HG03280 (cell line): ENCODE measurements around the gene SYT9.
"Not testable (repeated sequence)": the region's sequence is repeated elsewhere in the genome, so short reads cannot be mapped to it uniquely, and the experiment has no call there.

Experiments used
- ATAC-seq: cut with Tn5 transposase; IDR thresholded peaks from one replicate; pipeline ENCODE4 v1.9.1; 2021; ENCODE audit warnings: mild to moderate bottlenecking, moderate library complexity; ENCODE audit not compliant: unreplicated experiment

The SYT9 gene

GRCh38 chr11:7332962-7333361 is 81.3 kb downstream of the SYT9 start:
- ATAC-seq, result no peak

GRCh38 chr11:7335442-7335841 is 83.7 kb downstream of the SYT9 start:
- not testable (repeated sequence) for ATAC-seq

- ATAC-seq, result no peak
Observed at GRCh38 chr11:7341551-7341950, 89.8 kb downstream of the SYT9 start.

GRCh38 chr11:7347611-7348431 is 96.1 kb downstream of the SYT9 start:
- no peak for ATAC-seq

GRCh38 chr11:7348432-7349304 is 97.0 kb downstream of the SYT9 start:
- ATAC-seq, result no peak

- no peak for ATAC-seq
Observed at GRCh38 chr11:7351228-7351627, 99.5 kb downstream of the SYT9 start.

GRCh38 chr11:7353100-7353499 is 101.4 kb downstream of the SYT9 start:
- peak; percentile 59 for ATAC-seq

- no peak for ATAC-seq
Observed at GRCh38 chr11:7364660-7365059, 113.0 kb downstream of the SYT9 start.

- no peak for ATAC-seq
Observed at GRCh38 chr11:7367803-7368202, 116.1 kb downstream of the SYT9 start.

- no peak for ATAC-seq
Observed at GRCh38 chr11:7376386-7376785, 124.7 kb downstream of the SYT9 start.

GRCh38 chr11:7381937-7382336 is 130.2 kb downstream of the SYT9 start:
- peak; percentile 50 for ATAC-seq

GRCh38 chr11:7383406-7383805 is 131.7 kb downstream of the SYT9 start:
- no peak for ATAC-seq

GRCh38 chr11:7384691-7385090 is 133.0 kb downstream of the SYT9 start:
- no peak for ATAC-seq

- ATAC-seq, result no peak
Observed at GRCh38 chr11:7385532-7385931, 133.8 kb downstream of the SYT9 start.

- no peak for ATAC-seq
Observed at GRCh38 chr11:7413961-7414915, 162.5 kb downstream of the SYT9 start.

GRCh38 chr11:7414973-7415817 is 163.5 kb downstream of the SYT9 start:
- ATAC-seq, result no peak

GRCh38 chr11:7416080-7416479 is 164.4 kb downstream of the SYT9 start:
- ATAC-seq, result no peak

GRCh38 chr11:7417328-7417727 is 165.6 kb downstream of the SYT9 start:
- no peak for ATAC-seq

GRCh38 chr11:7418061-7418460 is 166.4 kb downstream of the SYT9 start:
- no peak for ATAC-seq

GRCh38 chr11:7418906-7419305 is 167.2 kb downstream of the SYT9 start:
- ATAC-seq, result no peak
